HG03575 (cell line): ENCODE data around the gene COL27A1.

Experiments used
- ATAC-seq: cut with Tn5 transposase; IDR thresholded peaks from one replicate; pipeline ENCODE4 v1.9.1; 2021; ENCODE audit not compliant: unreplicated experiment, insufficient number of reproducible peaks, low FRiP score; ENCODE audit errors: extremely low read depth

The COL27A1 gene

GRCh38 chr9:114233491-114234185 is 78.3 kb downstream of the COL27A1 start:
- ATAC-seq = no peak

- ATAC-seq = no peak
Observed at GRCh38 chr9:114235033-114235661, 79.8 kb downstream of the COL27A1 start.

GRCh38 chr9:114236391-114237138 is 81.2 kb downstream of the COL27A1 start:
- no peak for ATAC-seq

GRCh38 chr9:114237247-114237646 is 81.9 kb downstream of the COL27A1 start:
- ATAC-seq = no peak

- ATAC-seq = no peak
Observed at GRCh38 chr9:114237781-114238180, 82.4 kb downstream of the COL27A1 start.

- no peak for ATAC-seq
Observed at GRCh38 chr9:114238472-114238871, 83.1 kb downstream of the COL27A1 start.

GRCh38 chr9:114238891-114239875 is 83.8 kb downstream of the COL27A1 start:
- ATAC-seq = no peak

GRCh38 chr9:114240216-114240615 is 84.9 kb downstream of the COL27A1 start:
- ATAC-seq = no peak

- no peak for ATAC-seq
Observed at GRCh38 chr9:114240647-114241558, 85.6 kb downstream of the COL27A1 start.

GRCh38 chr9:114242837-114243236 is 87.5 kb downstream of the COL27A1 start:
- no peak for ATAC-seq

- no peak for ATAC-seq
Observed at GRCh38 chr9:114243240-114243639, 87.9 kb downstream of the COL27A1 start.

- ATAC-seq = no peak
Observed at GRCh38 chr9:114244570-114244969, 89.2 kb downstream of the COL27A1 start.

GRCh38 chr9:114246558-114246957 is 91.2 kb downstream of the COL27A1 start:
- ATAC-seq = no peak

GRCh38 chr9:114247077-114247476 is 91.7 kb downstream of the COL27A1 start:
- ATAC-seq = no peak

GRCh38 chr9:114247491-114247890 is 92.2 kb downstream of the COL27A1 start:
- no peak for ATAC-seq

GRCh38 chr9:114248299-114248707 is 93.0 kb downstream of the COL27A1 start:
- no peak for ATAC-seq

- ATAC-seq = no peak
Observed at GRCh38 chr9:114249424-114250234, 94.3 kb downstream of the COL27A1 start.
